Measurements from ENCODE around the gene DDO.

DNA sequence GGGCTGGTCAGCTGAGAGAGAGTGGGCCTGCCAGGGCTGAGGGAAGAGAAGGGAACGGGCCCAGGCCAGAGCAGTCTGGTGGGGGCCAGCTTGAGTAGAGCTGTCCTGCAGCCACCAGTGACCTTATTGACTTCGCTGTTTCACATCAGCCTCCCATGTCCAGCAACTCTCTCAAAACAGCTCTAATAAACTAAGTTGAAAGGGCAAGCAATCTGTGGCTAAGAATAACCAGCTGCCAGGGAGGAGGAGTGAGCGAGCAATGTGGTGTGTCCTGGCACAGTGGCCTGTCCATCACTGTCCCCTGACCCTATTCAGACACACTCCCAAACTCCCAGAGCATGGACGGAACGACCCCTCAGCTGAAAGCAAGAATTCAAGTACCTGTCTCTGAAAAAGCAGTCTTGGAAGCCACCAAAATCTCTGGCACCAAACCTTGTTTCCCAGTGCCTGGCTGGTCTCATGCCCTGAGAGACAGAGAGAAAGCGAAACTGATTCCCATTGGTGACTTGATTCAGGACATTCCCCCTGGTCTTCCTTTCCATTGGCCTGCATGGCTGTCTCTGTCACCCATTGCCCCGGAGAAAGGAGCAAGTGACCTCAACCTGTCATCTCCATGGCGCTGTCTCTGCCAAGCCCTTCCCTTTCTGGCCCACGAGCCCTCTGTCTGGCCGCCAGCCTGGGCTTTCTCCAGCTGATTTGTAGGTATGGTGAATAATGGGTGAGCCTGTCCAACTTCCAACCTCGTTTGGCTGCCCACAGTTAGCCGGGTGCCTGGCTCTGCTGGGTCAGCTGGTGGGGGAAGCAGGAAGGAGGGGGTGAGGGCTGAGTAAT lies at the start of gene DDO:
- TF ChIP-seq, protein P1, sequence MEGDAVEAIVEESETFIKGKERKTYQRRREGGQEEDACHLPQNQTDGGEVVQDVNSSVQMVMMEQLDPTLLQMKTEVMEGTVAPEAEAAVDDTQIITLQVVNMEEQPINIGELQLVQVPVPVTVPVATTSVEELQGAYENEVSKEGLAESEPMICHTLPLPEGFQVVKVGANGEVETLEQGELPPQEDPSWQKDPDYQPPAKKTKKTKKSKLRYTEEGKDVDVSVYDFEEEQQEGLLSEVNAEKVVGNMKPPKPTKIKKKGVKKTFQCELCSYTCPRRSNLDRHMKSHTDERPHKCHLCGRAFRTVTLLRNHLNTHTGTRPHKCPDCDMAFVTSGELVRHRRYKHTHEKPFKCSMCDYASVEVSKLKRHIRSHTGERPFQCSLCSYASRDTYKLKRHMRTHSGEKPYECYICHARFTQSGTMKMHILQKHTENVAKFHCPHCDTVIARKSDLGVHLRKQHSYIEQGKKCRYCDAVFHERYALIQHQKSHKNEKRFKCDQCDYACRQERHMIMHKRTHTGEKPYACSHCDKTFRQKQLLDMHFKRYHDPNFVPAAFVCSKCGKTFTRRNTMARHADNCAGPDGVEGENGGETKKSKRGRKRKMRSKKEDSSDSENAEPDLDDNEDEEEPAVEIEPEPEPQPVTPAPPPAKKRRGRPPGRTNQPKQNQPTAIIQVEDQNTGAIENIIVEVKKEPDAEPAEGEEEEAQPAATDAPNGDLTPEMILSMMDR (IDR thresholded peaks at IDR 0.05 in 4 of 5, conservative IDR thresholded peaks at IDR 0.05 in 1 of 5): no peak
- no peak for TF ChIP-seq POLR2A (IDR thresholded peaks at IDR 0.05)
